PC-9 (cell line): Measurements from ENCODE around the gene INSYN2B. TPM values are rescaled to one million over a fixed set of nuclear protein-coding genes. Genes with fewer than 3 reads are reported as not detected.

ENCODE experiments used
- BruUV-seq: library from RNA; stranded (reverse); fragments of 400-500 nt; replicated peaks from 2 replicates; lab custom pipeline; 2021; lab: Mats Ljungman, UMichigan
- CTCF ChIA-PET: fragments of 300-600 bp; sonication (Branson Sonifier 250); formaldehyde crosslinking; loops from one replicate; lab custom pipeline; 2022; ENCODE audit warnings: antibody characterized with exemption; lab: Charles Lee
- POLR2A ChIA-PET: fragments of 300-600 bp; sonication (Branson Sonifier 250); formaldehyde crosslinking; loops from one replicate; lab custom pipeline; 2022; ENCODE audit warnings: antibody characterized with exemption; ENCODE audit not compliant: unreplicated experiment; lab: Charles Lee
- DNase-seq, 2 experiments: peaks; one replicate each; pipeline versions ENCODE4 v3.0.0 to v3.0.0-alpha.2; 2015 to 2022; ENCODE audit warnings: mixed read lengths in 1 of 2
- H2AFZ ChIP-seq: fragments of 200-600 bp; sonication (generic); 2 replicates; pipeline ENCODE4 v1.8.1; 2017; ENCODE audit warnings: antibody characterized with exemption
- H3F3A ChIP-seq: fragments of 200-600 bp; sonication (generic); 2 replicates; pipeline ENCODE4 v1.8.1; 2017; ENCODE audit warnings: antibody characterized with exemption, mild to moderate bottlenecking, low read depth; ENCODE audit not compliant: insufficient read depth
- H3K27ac ChIP-seq: fragments of 200-600 bp; sonication (generic); 2 replicates; pipeline ENCODE4 v1.6.1; 2016; ENCODE audit warnings: mixed run types
- H3K27me3 ChIP-seq: fragments of 200-600 bp; sonication (generic); 2 replicates; pipeline ENCODE4 v1.6.1; 2016; ENCODE audit warnings: low read depth, mixed run types; ENCODE audit not compliant: insufficient read depth
- H3K36me3 ChIP-seq: fragments of 200-600 bp; sonication (generic); 2 replicates; pipeline ENCODE4 v1.6.1; 2016; ENCODE audit warnings: low read depth, mixed run types
- H3K4me1 ChIP-seq: fragments of 200-600 bp; sonication (generic); replicated peaks from 2 replicates; pipeline ENCODE4 v1.6.1; 2016; ENCODE audit warnings: mixed run types; ENCODE audit not compliant: insufficient read depth
- H3K4me2 ChIP-seq: fragments of 200-600 bp; sonication (generic); 2 replicates; pipeline ENCODE4 v1.6.1; 2017; ENCODE audit warnings: mixed run types
- H3K4me3 ChIP-seq: fragments of 200-600 bp; sonication (generic); 2 replicates; pipeline ENCODE4 v1.6.1; 2016; ENCODE audit warnings: mixed run types
- H3K79me2 ChIP-seq: fragments of 200-600 bp; sonication (generic); 2 replicates; pipeline ENCODE4 v1.6.1; 2017; ENCODE audit warnings: low read depth, mixed run types
- H3K9me2 ChIP-seq: fragments of 200-600 bp; sonication (generic); 2 replicates; pipeline ENCODE4 v1.8.1; 2017; ENCODE audit warnings: mild to moderate bottlenecking; ENCODE audit not compliant: insufficient read depth
- H3K9me3 ChIP-seq: fragments of 200-600 bp; sonication (generic); 2 replicates; pipeline ENCODE4 v1.8.1; 2016; ENCODE audit warnings: low read depth; ENCODE audit not compliant: insufficient read depth
- H4K20me1 ChIP-seq: fragments of 200-600 bp; sonication (generic); 2 replicates; pipeline ENCODE4 v1.8.1; 2017; ENCODE audit not compliant: insufficient read depth
- CTCF ChIP-seq: fragments of 200-600 bp; sonication (generic); conservative IDR thresholded peaks from 2 replicates; pipeline ENCODE4 v1.6.1; 2017; ENCODE audit warnings: mixed run types, antibody characterized with exemption, mild to moderate bottlenecking, moderate library complexity
- EZH2 ChIP-seq: fragments of 200-600 bp; sonication (generic); IDR thresholded peaks from 2 replicates; pipeline ENCODE4 v1.8.0; 2017; ENCODE audit warnings: antibody characterized with exemption, low read depth
- intact Hi-C: fragments of 100-400 bp; cut with micrococcal nuclease; formaldehyde crosslinking; loops from one replicate; pipeline ENCODE4 v1.10.0; 2022; ENCODE audit not compliant: unreplicated experiment
- total RNA-seq: library from RNA; stranded (reverse); gene quantifications from 2 replicates; pipeline ENCODE4 v1.2.3, GENCODE V29; 2021

Gene INSYN2B
- total RNA-seq, 1 experiment from 2014 or later = not detected

GRCh38 chr5:170021506-170021905 is 41.2 kb upstream of the INSYN2B start:
- no TSS peak for BruUV-seq
- CTCF ChIA-PET = no interaction called here
- Histone ChIP-seq H3K4me3 (no peak overlapping the region), H3K36me3 (no peaks in the 10 kb centered on the region), H2AFZ (no peak overlapping the region), H3K27ac (no peak overlapping the region), H3K4me1 (no peaks in the 10 kb centered on the region), H4K20me1 (no peaks in the 10 kb centered on the region), H3K9me3 (no peaks in the 10 kb centered on the region), H3K4me2 (no peak overlapping the region), H3K79me2 (no peaks in the 10 kb centered on the region), H3K9me2 (no peaks in the 10 kb centered on the region; the same call in 1 of the 2 replicates), H3F3A (no peaks in the 10 kb centered on the region), H3K27me3 (0 out of 2 replicates have a peak, but pooled peaks cover 5% of the 10 kb centered on the region)
- intact Hi-C loops = no loop called here
- TF ChIP-seq EZH2 (no peak), CTCF (no peak)
- no peak for DNase-seq
- POLR2A ChIA-PET = no interaction called here

GRCh38 chr5:170020423-170020822 is 40.1 kb upstream of the INSYN2B start:
- intact Hi-C loops = no loop called here
- BruUV-seq = no TSS peak
- no peak for TF ChIP-seq CTCF
- no peak for TF ChIP-seq EZH2
- ChIA-PET CTCF (no interaction called here), POLR2A (no interaction called here)
- Histone ChIP-seq H3K4me3 (no peak overlapping the region), H4K20me1 (no peaks in the 10 kb centered on the region), H2AFZ (no peak overlapping the region), H3K27ac (no peak overlapping the region), H3F3A (no peaks in the 10 kb centered on the region), H3K79me2 (no peaks in the 10 kb centered on the region), H3K9me3 (no peaks in the 10 kb centered on the region), H3K4me2 (no peak overlapping the region), H3K9me2 (no peaks in the 10 kb centered on the region), H3K27me3 (0 out of 2 replicates have a peak, but pooled peaks cover 5% of the 10 kb centered on the region), H3K36me3 (no peaks in the 10 kb centered on the region), H3K4me1 (no peaks in the 10 kb centered on the region)
- no peak for DNase-seq

- H3K4me1 ChIP-seq = no peaks in the 10 kb centered on the region
- no peak for DNase-seq
- no peak overlapping the region for H2AFZ ChIP-seq
- no peak overlapping the region for H3K27ac ChIP-seq
- no TSS peak for BruUV-seq
- H3K9me2 ChIP-seq = no peaks in the 10 kb centered on the region
- no peaks in the 10 kb centered on the region for H3K79me2 ChIP-seq
- H3K4me2 ChIP-seq = no peak overlapping the region
- intact Hi-C loops = no loop called here
- H3K36me3 ChIP-seq = no peaks in the 10 kb centered on the region
- POLR2A ChIA-PET = no interaction called here
- H3F3A ChIP-seq = no peaks in the 10 kb centered on the region
- H4K20me1 ChIP-seq = no peaks in the 10 kb centered on the region
- H3K4me3 ChIP-seq = no peak overlapping the region
- no peaks in the 10 kb centered on the region for H3K9me3 ChIP-seq
- H3K27me3 ChIP-seq = no peaks in the 10 kb centered on the region
- CTCF ChIA-PET = no interaction called here
- TF ChIP-seq CTCF (no peak), EZH2 (no peak)
These were observed 32.3 kb upstream of the INSYN2B start for GRCh38 chr5:170012622-170013021.
